HepG2 (cell line): ENCODE measurements around the gene RPAP2. TPM values are rescaled to one million over a fixed set of nuclear protein-coding genes. Genes with fewer than 3 reads are reported as not detected.

Experiments
- ATAC-seq: fragments of 200-7000 bp; cut with Tn5 transposase; 3 replicates; pipeline ENCODE4 v1.9.1; 2020; ENCODE audit warnings: mild to moderate bottlenecking, moderate library complexity
- BruUV-seq: library from RNA; stranded (reverse); fragments of 400-500 nt; replicated peaks from 2 replicates; lab custom pipeline; 2021; lab: Mats Ljungman, UMichigan
- CTCF ChIA-PET: fragments of 300-600 bp; formaldehyde crosslinking; extraction: SDS; loops from one replicate; lab custom pipeline; 2021; ENCODE audit warnings: low total read pairs, inconsistent platforms, low intra/inter-chr PET ratio; lab: Yijun Ruan, JAX
- POLR2A ChIA-PET: fragments of 350-600 bp; sonication (Branson Sonifier 250); formaldehyde crosslinking; loops from one replicate; lab custom pipeline; 2020; ENCODE audit warnings: antibody characterized with exemption, inconsistent platforms; lab: Yijun Ruan, JAX
- DNase-seq: peaks from one replicate; pipeline ENCODE4 v3.0.0-alpha.2; 2015; ENCODE audit warnings: low spot score
- FAIRE-seq: peaks from 3 replicates; lab custom pipeline; 2011; peaks lifted over from hg19 to GRCh38; lab: Jason Lieb, UNC
- H2AFZ ChIP-seq: one replicate; pipeline ENCODE4 v1.6.1; 2011; ENCODE audit warnings: low read length, inconsistent platforms
- H3K27ac ChIP-seq: fragments of 300-600 bp; 3 replicates; pipeline ENCODE4 v1.8.0; 2011; ENCODE audit warnings: mixed run types, mild to moderate bottlenecking, mixed read lengths, low read length, inconsistent platforms; ENCODE audit not compliant: insufficient read depth; ENCODE audit errors: extremely low read length
- H3K27me3 ChIP-seq, 2 experiments: fragments of 200-600 bp in 1 of 2; 2 replicates in 1 of 2; 3 replicates in 1 of 2; pipeline versions ENCODE4 v1.6.0 to v1.8.0; 2011; ENCODE audit warnings: low read length in 2 of 2, mild to moderate bottlenecking in 2 of 2, moderate library complexity in 2 of 2, inconsistent platforms in 1 of 2; ENCODE audit not compliant: insufficient read depth in 2 of 2, control insufficient read depth in 1 of 2
- H3K36me3 ChIP-seq, 2 experiments: fragments of 200-600 bp in 1 of 2; replicated peaks in 1 of 2; 2 replicates in 1 of 2; 3 replicates in 1 of 2; pipeline versions ENCODE4 v1.5.1 to v1.8.0; 2011; ENCODE audit warnings: low read length in 2 of 2, inconsistent platforms in 1 of 2; ENCODE audit not compliant: insufficient read depth in 2 of 2, control insufficient read depth in 1 of 2
- H3K4me1 ChIP-seq: 2 replicates; pipeline ENCODE4 v1.5.1; 2012; ENCODE audit warnings: low read length, inconsistent platforms; ENCODE audit not compliant: insufficient read depth
- H3K4me2 ChIP-seq: 2 replicates; pipeline ENCODE4 v1.6.0; 2011; ENCODE audit warnings: low read depth, low read length, inconsistent platforms
- H3K4me3 ChIP-seq, 3 experiments: fragments of 200-600 bp in 1 of 3; sonication (generic), shearing (Covaris generic) in 1 of 3; replicated peaks in 1 of 3; 2 replicates each; pipeline ENCODE4 v1.5.1; 2011 to 2016; ENCODE audit warnings: low read length in 3 of 3, inconsistent platforms in 2 of 3, low read depth in 2 of 3, mild to moderate bottlenecking in 2 of 3, control low read depth in 1 of 3, mixed read lengths in 1 of 3; ENCODE audit not compliant: insufficient read depth in 1 of 3
- H3K79me2 ChIP-seq: one replicate; pipeline ENCODE4 v1.6.1; 2011; ENCODE audit warnings: low read length, inconsistent platforms; ENCODE audit not compliant: insufficient read depth
- H3K9ac ChIP-seq: 2 replicates; pipeline ENCODE4 v1.6.0; 2011; ENCODE audit warnings: mild to moderate bottlenecking, low read depth, low read length, inconsistent platforms; ENCODE audit not compliant: insufficient read depth
- H3K9me3 ChIP-seq: 2 replicates; pipeline ENCODE4 v1.5.1; 2012; ENCODE audit warnings: mild to moderate bottlenecking, low read length
- H4K20me1 ChIP-seq: 2 replicates; pipeline ENCODE4 v1.6.0; 2011; ENCODE audit warnings: inconsistent platforms, mild to moderate bottlenecking, low read length, moderate library complexity; ENCODE audit not compliant: insufficient read depth
- CREB1 ChIP-seq, 2 experiments: fragments of 450-650 bp in 1 of 2; IDR thresholded peaks; 2 replicates each; pipeline ENCODE4 v1.6.1; 2016 to 2017; ENCODE audit warnings: control low read depth in 1 of 2, mild to moderate bottlenecking in 1 of 2, missing compliant biosample characterization in 1 of 2, missing genetic modification characterization in 1 of 2
- NCOA2 ChIP-seq: sonication (generic); formaldehyde crosslinking; IDR thresholded peaks from 2 replicates; pipeline ENCODE4 v1.8.0; 2022; ENCODE audit warnings: inconsistent platforms
- NR1H2 ChIP-seq: sonication (generic); formaldehyde crosslinking; IDR thresholded peaks from 2 replicates; pipeline ENCODE4 v1.8.1; 2022; ENCODE audit warnings: low read depth, missing genetic modification reagents, borderline replicate concordance
- RAD51 ChIP-seq: fragments of 450-650 bp; IDR thresholded peaks from 2 replicates; pipeline ENCODE4 v1.6.1; 2016; ENCODE audit warnings: borderline replicate concordance
- RFX1 ChIP-seq: fragments of 450-650 bp; IDR thresholded peaks from 2 replicates; pipeline ENCODE4 v1.6.1; 2017
- SPEN ChIP-seq: sonication (generic); formaldehyde crosslinking; IDR thresholded peaks from 2 replicates; pipeline ENCODE4 v1.5.1; 2020; ENCODE audit warnings: low read depth, mild to moderate bottlenecking, missing genetic modification reagents
- SRF ChIP-seq: IDR thresholded peaks from 2 replicates; pipeline ENCODE4 v1.6.1; 2011; ENCODE audit warnings: mild to moderate bottlenecking, low read depth, low read length, moderate library complexity
- ZNF124 ChIP-seq: sonication (generic); formaldehyde crosslinking; IDR thresholded peaks from 2 replicates; pipeline ENCODE4 v1.4.0; 2020; ENCODE audit warnings: missing genetic modification reagents
- ZNF333 ChIP-seq: sonication (generic); formaldehyde crosslinking; IDR thresholded peaks from 2 replicates; pipeline ENCODE4 v1.4.0; 2020; ENCODE audit warnings: mild to moderate bottlenecking, missing genetic modification reagents, borderline replicate concordance
- ZNF350 ChIP-seq: sonication (generic); formaldehyde crosslinking; IDR thresholded peaks from 2 replicates; pipeline ENCODE4 v1.4.0; 2020; ENCODE audit warnings: mild to moderate bottlenecking, low read depth, missing genetic modification reagents, borderline replicate concordance
- ZNF549 ChIP-seq: sonication (generic); formaldehyde crosslinking; IDR thresholded peaks from 2 replicates; pipeline ENCODE4 v1.5.0; 2020; ENCODE audit warnings: missing genetic modification reagents
- WGBS: methylation state at CpG from one replicate; pipeline ENCODE4 v1.1.6; 2017; ENCODE audit warnings: low lambda C conversion rate; 5-methylcytosine and 5-hydroxymethylcytosine counted together
- in situ Hi-C: cut with HindIII; loops from 2 replicates; pipeline ENCODE4 v1.10.0; 2017; ENCODE audit warnings: low pct_unique_long_range_greater_than_20kb; ENCODE audit not compliant: extremely low pct_ligation_motif_present
- intact Hi-C: fragments of 100-400 bp; cut with micrococcal nuclease; formaldehyde crosslinking; loops from one replicate; pipeline ENCODE4 v1.10.0; 2022; ENCODE audit not compliant: unreplicated experiment
- polyA plus RNA-seq, 8 experiments: library from polyadenylated mRNA; depleted of rRNA in 3 of 8; stranded (reverse) in 7 of 8; unstranded in 1 of 8; fragments of >200 nt; fragmentation: Illumina TruSeq in 4 of 8; extraction: Trizol in 4 of 8; gene quantifications; 2 replicates each; pipeline versions ENCODE4 v1.2.1 to v1.2.3, GENCODE V29; 2011 to 2016; ENCODE audit warnings: low read depth in 4 of 8, missing spikeins in 1 of 8, mixed read lengths in 1 of 8; ENCODE audit not compliant: insufficient read depth in 1 of 8
- total RNA-seq, 5 experiments: library from RNA; depleted of rRNA; stranded (reverse); fragments of >200 nt; fragmentation: Illumina TruSeq; extraction: Trizol; gene quantifications; 2 replicates each; pipeline ENCODE4 v1.2.3, GENCODE V29; 2016; ENCODE audit warnings: low read depth in 1 of 5
- TF ChIP-seq, protein P1 (sequence below): sonication (generic); formaldehyde crosslinking; IDR thresholded peaks from 2 replicates; pipeline ENCODE4 v1.5.0; 2020; ENCODE audit warnings: missing genetic modification reagents
- TF ChIP-seq, protein P2 (sequence below): sonication (generic); formaldehyde crosslinking; IDR thresholded peaks from 2 replicates; pipeline ENCODE4 v1.4.0; 2020; ENCODE audit warnings: missing genetic modification reagents, mild to moderate bottlenecking, borderline replicate concordance
- TF ChIP-seq, protein P3 (sequence below): sonication (generic); formaldehyde crosslinking; IDR thresholded peaks from 2 replicates; pipeline ENCODE4 v1.5.0; 2020; ENCODE audit warnings: missing genetic modification reagents
- TF ChIP-seq, protein P4 (sequence below): sonication (generic); formaldehyde crosslinking; IDR thresholded peaks from 2 replicates; pipeline ENCODE4 v1.4.0; 2020; ENCODE audit warnings: mild to moderate bottlenecking, low read depth, missing genetic modification reagents

The RPAP2 gene
- total and polyA plus RNA-seq, 2 of the 13 experiments (the other 11 are each of a cell fraction or from before 2014, with no cell fraction given): 10.0 to 34.8 TPM

GRCh38 chr1:92342401-92342800 is 43.5 kb downstream of the RPAP2 start:
- FAIRE-seq: no peak
- DNase-seq: no peak
- H3K27ac ChIP-seq: no peak overlapping the region
- POLR2A ChIA-PET: no interaction called here
- H3K79me2 ChIP-seq: no peaks in the 10 kb centered on the region
- H3K9ac ChIP-seq: no peak overlapping the region
- H3K4me2 ChIP-seq: no peak overlapping the region
- WGBS: 100% methylated on average over 1 of the region's 1 CpG
- TF ChIP-seq ZNF549 (CRISPR knock-in tag) (no peak), ZNF124 (no peak), NR1H2 (CRISPR knock-in tag) (no peak), CREB1 (IDR thresholded peaks at IDR 0.05) (no peak), CREB1 (CRISPR knock-in tag; IDR thresholded peaks at IDR 0.05) (no peak), ZNF333 (CRISPR knock-in tag) (no peak), NCOA2 (CRISPR knock-in tag) (no peak), RAD51 (no peak), SRF (no peak), ZNF350 (CRISPR knock-in tag) (no peak), SPEN (CRISPR knock-in tag) (no peak), RFX1 (no peak)
- TF ChIP-seq, protein P1, sequence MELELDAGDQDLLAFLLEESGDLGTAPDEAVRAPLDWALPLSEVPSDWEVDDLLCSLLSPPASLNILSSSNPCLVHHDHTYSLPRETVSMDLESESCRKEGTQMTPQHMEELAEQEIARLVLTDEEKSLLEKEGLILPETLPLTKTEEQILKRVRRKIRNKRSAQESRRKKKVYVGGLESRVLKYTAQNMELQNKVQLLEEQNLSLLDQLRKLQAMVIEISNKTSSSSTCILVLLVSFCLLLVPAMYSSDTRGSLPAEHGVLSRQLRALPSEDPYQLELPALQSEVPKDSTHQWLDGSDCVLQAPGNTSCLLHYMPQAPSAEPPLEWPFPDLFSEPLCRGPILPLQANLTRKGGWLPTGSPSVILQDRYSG (CRISPR knock-in tag): no peak
- TF ChIP-seq, protein P2, sequence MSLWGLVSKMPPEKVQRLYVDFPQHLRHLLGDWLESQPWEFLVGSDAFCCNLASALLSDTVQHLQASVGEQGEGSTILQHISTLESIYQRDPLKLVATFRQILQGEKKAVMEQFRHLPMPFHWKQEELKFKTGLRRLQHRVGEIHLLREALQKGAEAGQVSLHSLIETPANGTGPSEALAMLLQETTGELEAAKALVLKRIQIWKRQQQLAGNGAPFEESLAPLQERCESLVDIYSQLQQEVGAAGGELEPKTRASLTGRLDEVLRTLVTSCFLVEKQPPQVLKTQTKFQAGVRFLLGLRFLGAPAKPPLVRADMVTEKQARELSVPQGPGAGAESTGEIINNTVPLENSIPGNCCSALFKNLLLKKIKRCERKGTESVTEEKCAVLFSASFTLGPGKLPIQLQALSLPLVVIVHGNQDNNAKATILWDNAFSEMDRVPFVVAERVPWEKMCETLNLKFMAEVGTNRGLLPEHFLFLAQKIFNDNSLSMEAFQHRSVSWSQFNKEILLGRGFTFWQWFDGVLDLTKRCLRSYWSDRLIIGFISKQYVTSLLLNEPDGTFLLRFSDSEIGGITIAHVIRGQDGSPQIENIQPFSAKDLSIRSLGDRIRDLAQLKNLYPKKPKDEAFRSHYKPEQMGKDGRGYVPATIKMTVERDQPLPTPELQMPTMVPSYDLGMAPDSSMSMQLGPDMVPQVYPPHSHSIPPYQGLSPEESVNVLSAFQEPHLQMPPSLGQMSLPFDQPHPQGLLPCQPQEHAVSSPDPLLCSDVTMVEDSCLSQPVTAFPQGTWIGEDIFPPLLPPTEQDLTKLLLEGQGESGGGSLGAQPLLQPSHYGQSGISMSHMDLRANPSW (CRISPR knock-in tag): no peak
- TF ChIP-seq, protein P3, sequence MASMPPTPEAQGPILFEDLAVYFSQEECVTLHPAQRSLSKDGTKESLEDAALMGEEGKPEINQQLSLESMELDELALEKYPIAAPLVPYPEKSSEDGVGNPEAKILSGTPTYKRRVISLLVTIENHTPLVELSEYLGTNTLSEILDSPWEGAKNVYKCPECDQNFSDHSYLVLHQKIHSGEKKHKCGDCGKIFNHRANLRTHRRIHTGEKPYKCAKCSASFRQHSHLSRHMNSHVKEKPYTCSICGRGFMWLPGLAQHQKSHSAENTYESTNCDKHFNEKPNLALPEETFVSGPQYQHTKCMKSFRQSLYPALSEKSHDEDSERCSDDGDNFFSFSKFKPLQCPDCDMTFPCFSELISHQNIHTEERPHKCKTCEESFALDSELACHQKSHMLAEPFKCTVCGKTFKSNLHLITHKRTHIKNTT (CRISPR knock-in tag): no peak
- TF ChIP-seq, protein P4, sequence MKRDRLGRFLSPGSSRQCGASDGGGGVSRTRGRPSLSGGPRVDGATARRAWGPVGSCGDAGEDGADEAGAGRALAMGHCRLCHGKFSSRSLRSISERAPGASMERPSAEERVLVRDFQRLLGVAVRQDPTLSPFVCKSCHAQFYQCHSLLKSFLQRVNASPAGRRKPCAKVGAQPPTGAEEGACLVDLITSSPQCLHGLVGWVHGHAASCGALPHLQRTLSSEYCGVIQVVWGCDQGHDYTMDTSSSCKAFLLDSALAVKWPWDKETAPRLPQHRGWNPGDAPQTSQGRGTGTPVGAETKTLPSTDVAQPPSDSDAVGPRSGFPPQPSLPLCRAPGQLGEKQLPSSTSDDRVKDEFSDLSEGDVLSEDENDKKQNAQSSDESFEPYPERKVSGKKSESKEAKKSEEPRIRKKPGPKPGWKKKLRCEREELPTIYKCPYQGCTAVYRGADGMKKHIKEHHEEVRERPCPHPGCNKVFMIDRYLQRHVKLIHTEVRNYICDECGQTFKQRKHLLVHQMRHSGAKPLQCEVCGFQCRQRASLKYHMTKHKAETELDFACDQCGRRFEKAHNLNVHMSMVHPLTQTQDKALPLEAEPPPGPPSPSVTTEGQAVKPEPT (CRISPR knock-in tag): no peak
- no peaks in the 10 kb centered on the region for H4K20me1 ChIP-seq
- H3K4me3 ChIP-seq: no peak overlapping the region
- H2AFZ ChIP-seq: no peak overlapping the region
- ATAC-seq: no peak
- intact Hi-C loops (no loop called here), in situ Hi-C loops (no loop called here)
- CTCF ChIA-PET: no interaction called here
- no peaks in the 10 kb centered on the region for H3K9me3 ChIP-seq
- BruUV-seq: no TSS peak
- H3K27me3 ChIP-seq: no peaks in the 10 kb centered on the region
- H3K4me1 ChIP-seq: no peaks in the 10 kb centered on the region
- peaks cover 6 to 27% of the 10 kb centered on the region in 2 experiments for H3K36me3 ChIP-seq
